Gastroesophageal sphincter (tissue), 4 donors: ENCODE data around the gene CCDC188. TPM values are rescaled to one million over a fixed set of nuclear protein-coding genes. Genes with fewer than 3 reads are reported as not detected.

Experiments used
- ATAC-seq: fragments of 150-250 bp; one replicate; pipeline ENCODE4 v1.9.1; 2016; ENCODE audit warnings: mild to moderate bottlenecking, moderate library complexity
- H3K27ac ChIP-seq, 4 donors: fragments of 200-600 bp; sonication (generic) in 3 of 4; 1 replicate in 3 of 4; 2 replicates in 1 of 4; pipeline ENCODE4 v1.5.1; 2016 to 2019
- H3K27me3 ChIP-seq: fragments of 200-600 bp; sonication (generic); one replicate; pipeline ENCODE4 v1.5.1; 2019
- H3K36me3 ChIP-seq, 2 donors: fragments of 200-600 bp; sonication (generic); one replicate each; pipeline ENCODE4 v1.5.1; 2019; ENCODE audit warnings: control low read depth in 1 of 2
- H3K4me1 ChIP-seq, 3 donors: fragments of 200-600 bp; sonication (generic); 1 replicate in 2 of 3; 2 replicates in 1 of 3; pipeline ENCODE4 v1.5.1; 2016 to 2019; ENCODE audit warnings: control low read depth in 2 of 3
- H3K4me3 ChIP-seq, 2 donors: fragments of 200-600 bp; sonication (generic); one replicate each; pipeline ENCODE4 v1.5.1; 2019; ENCODE audit warnings: mild to moderate bottlenecking in 1 of 2, moderate library complexity in 1 of 2
- H3K9me3 ChIP-seq, 3 donors: fragments of 200-600 bp; sonication (generic); one replicate each; pipeline ENCODE4 v1.5.1; 2017 to 2019; ENCODE audit warnings: control low read depth in 2 of 3
- CTCF ChIP-seq, 4 experiments: fragments of 200-600 bp in 2 of 4; fragments of 450-650 bp in 2 of 4; sonication (generic) in 1 of 4; IDR thresholded peaks; one replicate each; pipeline ENCODE4 v1.5.1; 2017 to 2019; ENCODE audit warnings: antibody characterized with exemption in 4 of 4, mild to moderate bottlenecking in 2 of 4, moderate library complexity in 2 of 4
- EP300 ChIP-seq: sonication (generic); formaldehyde crosslinking; IDR thresholded peaks from one replicate; pipeline ENCODE4 v1.6.1; 2017; ENCODE audit warnings: antibody characterized with exemption, mild to moderate bottlenecking
- POLR2A ChIP-seq, 2 donors: fragments of 450-650 bp; IDR thresholded peaks; one replicate each; pipeline ENCODE4 v1.6.1; 2017; ENCODE audit warnings: antibody characterized with exemption in 2 of 2, mild to moderate bottlenecking in 2 of 2, moderate library complexity in 1 of 2
- POLR2AphosphoS5 ChIP-seq: sonication (generic); formaldehyde crosslinking; IDR thresholded peaks from one replicate; pipeline ENCODE4 v1.6.1; 2017; ENCODE audit warnings: antibody characterized with exemption
- WGBS, 2 donors: methylation state at CpG; one replicate each; pipeline ENCODE4 v1.1.5; 2018; ENCODE audit warnings: low coverage in 1 of 2; 5-methylcytosine and 5-hydroxymethylcytosine counted together
- total RNA-seq, 4 donors: library from RNA; depleted of rRNA; stranded (reverse); fragments of >200 nt; gene quantifications; one replicate each; pipeline ENCODE4 v1.1.0, GENCODE V29; 2016

Gene CCDC188
- total RNA-seq, 4 donors from 2014 or later: not detected

- no peak overlapping the region for H3K27ac ChIP-seq
- H3K4me1 ChIP-seq: peaks cover 0 to 50% (median 39%) of the 10 kb centered on the region in 3 donors
- no peak for ATAC-seq
- H3K27me3 ChIP-seq: no peaks in the 10 kb centered on the region
- TF ChIP-seq CTCF (IDR thresholded peaks at IDR 0.05) (no peak), POLR2AphosphoS5 (no peak), EP300 (no peak), POLR2A (IDR thresholded peaks at IDR 0.05) (no peak)
- peaks cover 0 to 50% of the 10 kb centered on the region in 2 donors for H3K36me3 ChIP-seq
- 92% methylated on average over 6 of the region's 16 CpGs; no CpG with 5 or more reads in 1 of the 2 donors for WGBS, 2 donors
- H3K4me3 ChIP-seq: no peak overlapping the region
- H3K9me3 ChIP-seq: no peaks in the 10 kb centered on the region
Observed at GRCh38 chr22:20138868-20139267, 12.0 kb downstream of the CCDC188 start.

- Histone ChIP-seq H3K9me3 (no peaks in the 10 kb centered on the region), H3K36me3 (peaks cover 0 to 45% of the 10 kb centered on the region in 2 donors), H3K4me3 (no peak overlapping the region), H3K27ac (peak overlapping the region in 3 of 4 donors; percentile 63 to 68 (median 66)), H3K4me1 (peaks cover 0 to 55% (median 43%) of the 10 kb centered on the region in 3 donors), H3K27me3 (no peaks in the 10 kb centered on the region)
- no peak for TF ChIP-seq POLR2A (IDR thresholded peaks at IDR 0.05)
- TF ChIP-seq CTCF (IDR thresholded peaks at IDR 0.05): no peak
- no peak for TF ChIP-seq EP300
- 13 to 33% methylated on average over 1 to 4 of the region's 4 CpGs for WGBS, 2 donors
- ATAC-seq: no peak
Observed at GRCh38 chr22:20138417-20138738, 12.5 kb downstream of the CCDC188 start.

- no peaks in the 10 kb centered on the region for H3K9me3 ChIP-seq
- 42% methylated on average over 4 of the region's 26 CpGs; no CpG with 5 or more reads in 1 of the 2 donors for WGBS, 2 donors
- peak; percentile 34 for ATAC-seq
- H3K4me1 ChIP-seq: peaks cover 1 to 61% (median 48%) of the 10 kb centered on the region in 3 donors
- peak overlapping the region in 1 of 2 donors; percentile 11 for H3K4me3 ChIP-seq
- TF ChIP-seq POLR2AphosphoS5: no peak
- no peak for TF ChIP-seq CTCF (IDR thresholded peaks at IDR 0.05)
- TF ChIP-seq EP300: no peak
- no peak for TF ChIP-seq POLR2A (IDR thresholded peaks at IDR 0.05)
- H3K36me3 ChIP-seq: peaks cover 0 to 39% of the 10 kb centered on the region in 2 donors
- peak overlapping the region in 3 of 4 donors; percentile 63 to 68 (median 66) for H3K27ac ChIP-seq
- no peaks in the 10 kb centered on the region for H3K27me3 ChIP-seq
Observed at GRCh38 chr22:20137671-20138416, 13.0 kb downstream of the CCDC188 start.

GRCh38 chr22:20137113-20137512, 13.7 kb downstream of the CCDC188 start:
- Histone ChIP-seq H3K4me3 (peak overlapping the region in 1 of 2 donors; percentile 11), H3K9me3 (no peaks in the 10 kb centered on the region), H3K27me3 (no peaks in the 10 kb centered on the region), H3K36me3 (peaks cover 0 to 32% of the 10 kb centered on the region in 2 donors), H3K27ac (peak overlapping the region in 3 of 4 donors; percentile 63 to 68 (median 66)), H3K4me1 (peaks cover 4 to 68% (median 52%) of the 10 kb centered on the region in 3 donors)
- no peak for ATAC-seq
- WGBS, 2 donors: no CpG with 5 or more reads among the region's 13 CpGs
- no peak for TF ChIP-seq POLR2A (IDR thresholded peaks at IDR 0.05)
- TF ChIP-seq POLR2AphosphoS5: no peak
- TF ChIP-seq CTCF (IDR thresholded peaks at IDR 0.05): no peak
- TF ChIP-seq EP300: no peak

- ATAC-seq: no peak
- Histone ChIP-seq H3K27me3 (no peaks in the 10 kb centered on the region), H3K27ac (no peak overlapping the region), H3K36me3 (peaks cover 0 to 26% of the 10 kb centered on the region in 2 donors), H3K4me3 (no peak overlapping the region), H3K9me3 (no peaks in the 10 kb centered on the region), H3K4me1 (peaks cover 4 to 68% (median 52%) of the 10 kb centered on the region in 3 donors)
- no CpG with 5 or more reads among the region's 5 CpGs for WGBS, 2 donors
- TF ChIP-seq CTCF (IDR thresholded peaks at IDR 0.05) (no peak), EP300 (no peak), POLR2A (IDR thresholded peaks at IDR 0.05) (no peak), POLR2AphosphoS5 (no peak)
Observed at GRCh38 chr22:20136603-20136873, 14.3 kb downstream of the CCDC188 start.
